AG09309 (cell line): ENCODE data around the gene SERPINB4.
"Not testable (repeated sequence)": the region's sequence is repeated elsewhere in the genome, so short reads cannot be mapped to it uniquely, and the experiment has no call there.

Source experiments
- DNase-seq: peaks from one replicate; pipeline ENCODE4 v3.0.0-alpha.2; 2010; ENCODE audit warnings: low read depth
- H3K4me3 ChIP-seq: 2 replicates; pipeline ENCODE4 v1.5.1; 2011; ENCODE audit warnings: mild to moderate bottlenecking, low read depth, low read length, moderate library complexity; ENCODE audit not compliant: control insufficient read depth
- CTCF ChIP-seq: IDR thresholded peaks from 2 replicates; pipeline ENCODE4 v1.5.1; 2011; ENCODE audit warnings: mild to moderate bottlenecking, low read depth, low read length, inconsistent platforms; ENCODE audit not compliant: insufficient read depth, control insufficient read depth; ENCODE audit errors: missing control alignments

The SERPINB4 gene

GRCh38 chr18:63646936-63647335, 2.9 kb upstream of the SERPINB4 start:
- TF ChIP-seq CTCF: no peak
- no peak overlapping the region for H3K4me3 ChIP-seq
- DNase-seq: no peak

GRCh38 chr18:63644694-63645093, 638 bp upstream of the SERPINB4 start:
- H3K4me3 ChIP-seq, DNase-seq: not testable (repeated sequence)

GRCh38 chr18:63642668-63643356, 1.2 kb downstream of the SERPINB4 start:
- H3K4me3 ChIP-seq, DNase-seq: not testable (repeated sequence)

GRCh38 chr18:63641157-63641680, 2.8 kb downstream of the SERPINB4 start:
- DNase-seq, H3K4me3 ChIP-seq: not testable (repeated sequence)

- DNase-seq: no peak
- TF ChIP-seq CTCF: no peak
- H3K4me3 ChIP-seq: no peak overlapping the region
These were observed 6.4 kb downstream of the SERPINB4 start for GRCh38 chr18:63637703-63638102.

- no peak overlapping the region for H3K4me3 ChIP-seq
- no peak for DNase-seq
- no peak for TF ChIP-seq CTCF
These were observed 16.2 kb downstream of the SERPINB4 start for GRCh38 chr18:63627819-63628218.

- no peak for DNase-seq
- no peak for TF ChIP-seq CTCF
- H3K4me3 ChIP-seq: no peak overlapping the region
These were observed 17.6 kb downstream of the SERPINB4 start for GRCh38 chr18:63626431-63626830.

- no peak for TF ChIP-seq CTCF
- H3K4me3 ChIP-seq: no peak overlapping the region
- DNase-seq: no peak
These were observed 19.2 kb downstream of the SERPINB4 start for GRCh38 chr18:63624863-63625262.
